ENCODE results near the gene TRPM5.
A peak's percentile ranks its signal among the peaks of the same experiment; 100 is the strongest.

DNA sequence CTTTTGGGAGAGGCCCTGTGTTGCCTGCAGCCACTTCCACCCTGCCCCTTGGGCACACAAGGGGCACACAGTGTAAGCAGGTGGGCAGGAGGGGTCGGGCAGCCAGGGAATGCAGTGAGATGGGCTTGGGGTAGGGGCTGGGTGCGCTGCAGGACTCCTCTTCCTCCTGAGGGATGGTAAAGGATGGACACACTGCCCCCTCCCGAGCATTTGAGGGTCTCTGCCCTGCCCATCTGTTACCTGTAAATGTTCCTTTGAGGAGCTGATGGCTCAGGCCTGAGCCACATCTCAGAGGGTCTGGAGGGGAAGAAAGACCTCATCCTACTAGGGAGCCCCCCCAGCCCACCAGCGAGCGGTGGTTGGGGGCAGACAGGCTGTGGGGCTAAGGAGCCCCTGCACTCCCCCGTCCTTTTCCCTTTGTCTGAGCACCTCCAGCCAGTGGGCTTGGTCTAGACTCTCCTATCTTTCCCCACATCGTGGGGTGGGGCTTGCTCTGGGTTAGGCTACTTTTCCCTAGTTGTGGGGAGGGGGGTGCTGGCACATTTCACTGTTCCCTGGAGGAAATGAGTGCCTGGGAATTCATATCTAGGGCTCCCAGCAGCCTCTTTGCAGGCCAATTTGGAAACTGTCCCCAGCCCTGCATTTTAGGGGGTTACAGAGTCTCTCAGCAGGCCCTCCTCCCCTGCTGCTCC lies 45.5 kb downstream of the TRPM5 start:
- TF ChIP-seq, protein P1, sequence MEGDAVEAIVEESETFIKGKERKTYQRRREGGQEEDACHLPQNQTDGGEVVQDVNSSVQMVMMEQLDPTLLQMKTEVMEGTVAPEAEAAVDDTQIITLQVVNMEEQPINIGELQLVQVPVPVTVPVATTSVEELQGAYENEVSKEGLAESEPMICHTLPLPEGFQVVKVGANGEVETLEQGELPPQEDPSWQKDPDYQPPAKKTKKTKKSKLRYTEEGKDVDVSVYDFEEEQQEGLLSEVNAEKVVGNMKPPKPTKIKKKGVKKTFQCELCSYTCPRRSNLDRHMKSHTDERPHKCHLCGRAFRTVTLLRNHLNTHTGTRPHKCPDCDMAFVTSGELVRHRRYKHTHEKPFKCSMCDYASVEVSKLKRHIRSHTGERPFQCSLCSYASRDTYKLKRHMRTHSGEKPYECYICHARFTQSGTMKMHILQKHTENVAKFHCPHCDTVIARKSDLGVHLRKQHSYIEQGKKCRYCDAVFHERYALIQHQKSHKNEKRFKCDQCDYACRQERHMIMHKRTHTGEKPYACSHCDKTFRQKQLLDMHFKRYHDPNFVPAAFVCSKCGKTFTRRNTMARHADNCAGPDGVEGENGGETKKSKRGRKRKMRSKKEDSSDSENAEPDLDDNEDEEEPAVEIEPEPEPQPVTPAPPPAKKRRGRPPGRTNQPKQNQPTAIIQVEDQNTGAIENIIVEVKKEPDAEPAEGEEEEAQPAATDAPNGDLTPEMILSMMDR (conservative IDR thresholded peaks at IDR 0.05; ENCODE audit: low read depth in 2 of 2) = 0 out of 4 replicates have a peak, but pooled peaks of 1 of the 2 experiments have one; percentile 5
- TF ChIP-seq, protein P2, sequence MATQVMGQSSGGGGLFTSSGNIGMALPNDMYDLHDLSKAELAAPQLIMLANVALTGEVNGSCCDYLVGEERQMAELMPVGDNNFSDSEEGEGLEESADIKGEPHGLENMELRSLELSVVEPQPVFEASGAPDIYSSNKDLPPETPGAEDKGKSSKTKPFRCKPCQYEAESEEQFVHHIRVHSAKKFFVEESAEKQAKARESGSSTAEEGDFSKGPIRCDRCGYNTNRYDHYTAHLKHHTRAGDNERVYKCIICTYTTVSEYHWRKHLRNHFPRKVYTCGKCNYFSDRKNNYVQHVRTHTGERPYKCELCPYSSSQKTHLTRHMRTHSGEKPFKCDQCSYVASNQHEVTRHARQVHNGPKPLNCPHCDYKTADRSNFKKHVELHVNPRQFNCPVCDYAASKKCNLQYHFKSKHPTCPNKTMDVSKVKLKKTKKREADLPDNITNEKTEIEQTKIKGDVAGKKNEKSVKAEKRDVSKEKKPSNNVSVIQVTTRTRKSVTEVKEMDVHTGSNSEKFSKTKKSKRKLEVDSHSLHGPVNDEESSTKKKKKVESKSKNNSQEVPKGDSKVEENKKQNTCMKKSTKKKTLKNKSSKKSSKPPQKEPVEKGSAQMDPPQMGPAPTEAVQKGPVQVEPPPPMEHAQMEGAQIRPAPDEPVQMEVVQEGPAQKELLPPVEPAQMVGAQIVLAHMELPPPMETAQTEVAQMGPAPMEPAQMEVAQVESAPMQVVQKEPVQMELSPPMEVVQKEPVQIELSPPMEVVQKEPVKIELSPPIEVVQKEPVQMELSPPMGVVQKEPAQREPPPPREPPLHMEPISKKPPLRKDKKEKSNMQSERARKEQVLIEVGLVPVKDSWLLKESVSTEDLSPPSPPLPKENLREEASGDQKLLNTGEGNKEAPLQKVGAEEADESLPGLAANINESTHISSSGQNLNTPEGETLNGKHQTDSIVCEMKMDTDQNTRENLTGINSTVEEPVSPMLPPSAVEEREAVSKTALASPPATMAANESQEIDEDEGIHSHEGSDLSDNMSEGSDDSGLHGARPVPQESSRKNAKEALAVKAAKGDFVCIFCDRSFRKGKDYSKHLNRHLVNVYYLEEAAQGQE (IDR thresholded peaks at IDR 0.05; ENCODE audit: unreplicated experiment) = no peak
- TF ChIP-seq EZH2phosphoT487 (IDR thresholded peaks at IDR 0.05; ENCODE audit: unreplicated experiment) (no peak), EZH2 (IDR thresholded peaks at IDR 0.05; ENCODE audit: low read depth, unreplicated experiment) (no peak), CREB1 (CRISPR knock-in tag; IDR thresholded peaks at IDR 0.05; ENCODE audit: low read depth) (no peak), ZNF331 (CRISPR knock-in tag; IDR thresholded peaks at IDR 0.05; ENCODE audit: low read depth) (no peak)
- TF ChIP-seq, protein P3, sequence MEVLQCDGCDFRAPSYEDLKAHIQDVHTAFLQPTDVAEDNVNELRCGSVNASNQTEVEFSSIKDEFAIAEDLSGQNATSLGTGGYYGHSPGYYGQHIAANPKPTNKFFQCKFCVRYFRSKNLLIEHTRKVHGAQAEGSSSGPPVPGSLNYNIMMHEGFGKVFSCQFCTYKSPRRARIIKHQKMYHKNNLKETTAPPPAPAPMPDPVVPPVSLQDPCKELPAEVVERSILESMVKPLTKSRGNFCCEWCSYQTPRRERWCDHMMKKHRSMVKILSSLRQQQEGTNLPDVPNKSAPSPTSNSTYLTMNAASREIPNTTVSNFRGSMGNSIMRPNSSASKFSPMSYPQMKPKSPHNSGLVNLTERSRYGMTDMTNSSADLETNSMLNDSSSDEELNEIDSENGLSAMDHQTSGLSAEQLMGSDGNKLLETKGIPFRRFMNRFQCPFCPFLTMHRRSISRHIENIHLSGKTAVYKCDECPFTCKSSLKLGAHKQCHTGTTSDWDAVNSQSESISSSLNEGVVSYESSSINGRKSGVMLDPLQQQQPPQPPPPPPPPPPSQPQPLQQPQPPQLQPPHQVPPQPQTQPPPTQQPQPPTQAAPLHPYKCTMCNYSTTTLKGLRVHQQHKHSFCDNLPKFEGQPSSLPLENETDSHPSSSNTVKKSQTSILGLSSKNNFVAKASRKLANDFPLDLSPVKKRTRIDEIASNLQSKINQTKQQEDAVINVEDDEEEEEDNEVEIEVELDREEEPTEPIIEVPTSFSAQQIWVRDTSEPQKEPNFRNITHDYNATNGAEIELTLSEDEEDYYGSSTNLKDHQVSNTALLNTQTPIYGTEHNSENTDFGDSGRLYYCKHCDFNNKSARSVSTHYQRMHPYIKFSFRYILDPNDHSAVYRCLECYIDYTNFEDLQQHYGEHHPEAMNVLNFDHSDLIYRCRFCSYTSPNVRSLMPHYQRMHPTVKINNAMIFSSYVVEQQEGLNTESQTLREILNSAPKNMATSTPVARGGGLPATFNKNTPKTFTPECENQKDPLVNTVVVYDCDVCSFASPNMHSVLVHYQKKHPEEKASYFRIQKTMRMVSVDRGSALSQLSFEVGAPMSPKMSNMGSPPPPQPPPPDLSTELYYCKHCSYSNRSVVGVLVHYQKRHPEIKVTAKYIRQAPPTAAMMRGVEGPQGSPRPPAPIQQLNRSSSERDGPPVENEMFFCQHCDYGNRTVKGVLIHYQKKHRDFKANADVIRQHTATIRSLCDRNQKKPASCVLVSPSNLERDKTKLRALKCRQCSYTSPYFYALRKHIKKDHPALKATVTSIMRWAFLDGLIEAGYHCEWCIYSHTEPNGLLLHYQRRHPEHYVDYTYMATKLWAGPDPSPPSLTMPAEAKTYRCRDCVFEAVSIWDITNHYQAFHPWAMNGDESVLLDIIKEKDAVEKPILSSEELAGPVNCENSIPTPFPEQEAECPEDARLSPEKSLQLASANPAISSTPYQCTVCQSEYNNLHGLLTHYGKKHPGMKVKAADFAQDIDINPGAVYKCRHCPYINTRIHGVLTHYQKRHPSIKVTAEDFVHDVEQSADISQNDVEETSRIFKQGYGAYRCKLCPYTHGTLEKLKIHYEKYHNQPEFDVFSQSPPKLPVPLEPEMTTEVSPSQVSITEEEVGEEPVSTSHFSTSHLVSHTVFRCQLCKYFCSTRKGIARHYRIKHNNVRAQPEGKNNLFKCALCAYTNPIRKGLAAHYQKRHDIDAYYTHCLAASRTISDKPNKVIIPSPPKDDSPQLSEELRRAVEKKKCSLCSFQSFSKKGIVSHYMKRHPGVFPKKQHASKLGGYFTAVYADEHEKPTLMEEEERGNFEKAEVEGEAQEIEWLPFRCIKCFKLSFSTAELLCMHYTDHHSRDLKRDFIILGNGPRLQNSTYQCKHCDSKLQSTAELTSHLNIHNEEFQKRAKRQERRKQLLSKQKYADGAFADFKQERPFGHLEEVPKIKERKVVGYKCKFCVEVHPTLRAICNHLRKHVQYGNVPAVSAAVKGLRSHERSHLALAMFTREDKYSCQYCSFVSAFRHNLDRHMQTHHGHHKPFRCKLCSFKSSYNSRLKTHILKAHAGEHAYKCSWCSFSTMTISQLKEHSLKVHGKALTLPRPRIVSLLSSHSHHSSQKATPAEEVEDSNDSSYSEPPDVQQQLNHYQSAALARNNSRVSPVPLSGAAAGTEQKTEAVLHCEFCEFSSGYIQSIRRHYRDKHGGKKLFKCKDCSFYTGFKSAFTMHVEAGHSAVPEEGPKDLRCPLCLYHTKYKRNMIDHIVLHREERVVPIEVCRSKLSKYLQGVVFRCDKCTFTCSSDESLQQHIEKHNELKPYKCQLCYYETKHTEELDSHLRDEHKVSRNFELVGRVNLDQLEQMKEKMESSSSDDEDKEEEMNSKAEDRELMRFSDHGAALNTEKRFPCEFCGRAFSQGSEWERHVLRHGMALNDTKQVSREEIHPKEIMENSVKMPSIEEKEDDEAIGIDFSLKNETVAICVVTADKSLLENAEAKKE (CRISPR knock-in tag; IDR thresholded peaks at IDR 0.05) = no peak

Measured in GM23338 (cell line).